Fibroblast of the aortic adventitia (primary cell): ENCODE measurements around the gene PPP1R3F. TPM values are rescaled to one million over a fixed set of nuclear protein-coding genes. Genes with fewer than 3 reads are reported as not detected.

Experiments used
- DNase-seq: peaks from one replicate; pipeline ENCODE4 v3.0.0-alpha.2; 2010; ENCODE audit warnings: low read depth
- H3K4me3 ChIP-seq: 2 replicates; pipeline ENCODE4 v1.5.1; 2011; ENCODE audit warnings: low read depth, mild to moderate bottlenecking, control low read depth, low read length, moderate library complexity
- total RNA-seq: library from RNA; depleted of rRNA; stranded (reverse); fragments of >200 nt; gene quantifications from 2 replicates; pipeline ENCODE4 v1.2.3, GENCODE V29; 2012; ENCODE audit warnings: low replicate concordance
- TF ChIP-seq, protein P1 (sequence below): IDR thresholded peaks from 2 replicates; pipeline ENCODE4 v1.5.1; 2011; ENCODE audit warnings: mild to moderate bottlenecking, low read length, control low read depth, inconsistent platforms; ENCODE audit not compliant: insufficient read depth

PPP1R3F gene, protein sequence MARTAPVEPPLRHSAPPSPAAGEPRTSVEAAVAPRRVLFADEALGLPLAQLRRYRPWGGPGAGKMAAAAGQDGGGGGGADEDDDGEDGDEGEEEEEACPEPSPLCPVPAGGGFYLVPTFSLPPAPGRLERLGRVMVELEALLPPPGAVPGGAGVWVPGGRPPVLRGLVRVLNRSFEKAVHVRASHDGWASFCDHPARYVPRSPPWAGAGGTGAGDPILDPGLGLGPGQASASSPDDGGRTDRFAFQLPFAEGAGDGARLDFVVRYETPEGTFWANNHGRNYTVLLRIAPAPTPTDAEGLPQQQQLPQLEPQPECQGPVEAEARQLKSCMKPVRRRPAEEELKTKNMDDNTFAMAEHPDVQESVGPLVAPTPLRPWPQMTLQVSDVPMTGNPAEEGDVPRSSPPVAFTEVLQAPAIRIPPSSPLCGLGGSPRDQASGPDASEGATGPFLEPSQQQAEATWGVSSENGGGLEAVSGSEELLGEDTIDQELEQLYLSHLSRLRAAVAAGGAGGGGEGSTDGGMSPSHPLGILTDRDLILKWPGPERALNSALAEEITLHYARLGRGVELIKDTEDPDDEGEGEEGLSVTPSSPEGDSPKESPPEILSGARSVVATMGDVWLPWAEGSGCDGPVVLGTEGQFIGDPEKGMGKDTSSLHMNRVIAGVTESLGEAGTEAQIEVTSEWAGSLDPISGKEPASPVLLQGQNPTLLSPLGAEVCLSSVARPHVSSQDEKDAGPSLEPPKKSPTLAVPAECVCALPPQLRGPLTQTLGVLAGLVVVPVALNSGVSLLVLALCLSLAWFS
- 4.2 and 6.9 TPM in 2 replicates for total RNA-seq

DNA sequence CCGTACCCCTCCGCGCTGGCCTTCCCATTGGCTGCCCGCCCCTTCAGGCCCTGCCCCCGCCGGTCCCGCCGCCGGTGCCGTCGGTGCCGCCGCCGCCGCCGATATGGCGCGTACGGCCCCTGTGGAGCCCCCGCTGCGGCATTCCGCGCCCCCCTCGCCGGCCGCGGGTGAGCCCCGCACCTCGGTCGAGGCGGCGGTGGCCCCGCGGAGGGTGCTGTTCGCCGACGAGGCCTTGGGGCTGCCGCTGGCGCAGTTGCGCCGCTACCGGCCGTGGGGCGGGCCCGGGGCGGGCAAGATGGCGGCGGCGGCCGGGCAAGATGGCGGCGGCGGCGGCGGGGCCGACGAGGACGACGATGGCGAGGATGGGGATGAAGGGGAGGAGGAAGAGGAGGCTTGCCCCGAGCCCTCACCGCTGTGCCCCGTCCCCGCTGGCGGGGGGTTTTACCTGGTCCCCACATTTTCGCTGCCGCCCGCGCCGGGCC, at the start of gene PPP1R3F:
TSS of gene PPP1R3F (plus strand) at position 27 of the 482 bp plus-strand sequence. CDS start at position 104, 77 bp downstream.
- H3K4me3 ChIP-seq: peak within 1 kb of the TSS; percentile 79
- TF ChIP-seq, protein P1, sequence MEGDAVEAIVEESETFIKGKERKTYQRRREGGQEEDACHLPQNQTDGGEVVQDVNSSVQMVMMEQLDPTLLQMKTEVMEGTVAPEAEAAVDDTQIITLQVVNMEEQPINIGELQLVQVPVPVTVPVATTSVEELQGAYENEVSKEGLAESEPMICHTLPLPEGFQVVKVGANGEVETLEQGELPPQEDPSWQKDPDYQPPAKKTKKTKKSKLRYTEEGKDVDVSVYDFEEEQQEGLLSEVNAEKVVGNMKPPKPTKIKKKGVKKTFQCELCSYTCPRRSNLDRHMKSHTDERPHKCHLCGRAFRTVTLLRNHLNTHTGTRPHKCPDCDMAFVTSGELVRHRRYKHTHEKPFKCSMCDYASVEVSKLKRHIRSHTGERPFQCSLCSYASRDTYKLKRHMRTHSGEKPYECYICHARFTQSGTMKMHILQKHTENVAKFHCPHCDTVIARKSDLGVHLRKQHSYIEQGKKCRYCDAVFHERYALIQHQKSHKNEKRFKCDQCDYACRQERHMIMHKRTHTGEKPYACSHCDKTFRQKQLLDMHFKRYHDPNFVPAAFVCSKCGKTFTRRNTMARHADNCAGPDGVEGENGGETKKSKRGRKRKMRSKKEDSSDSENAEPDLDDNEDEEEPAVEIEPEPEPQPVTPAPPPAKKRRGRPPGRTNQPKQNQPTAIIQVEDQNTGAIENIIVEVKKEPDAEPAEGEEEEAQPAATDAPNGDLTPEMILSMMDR: no peak
- no peak for DNase-seq

DNA sequence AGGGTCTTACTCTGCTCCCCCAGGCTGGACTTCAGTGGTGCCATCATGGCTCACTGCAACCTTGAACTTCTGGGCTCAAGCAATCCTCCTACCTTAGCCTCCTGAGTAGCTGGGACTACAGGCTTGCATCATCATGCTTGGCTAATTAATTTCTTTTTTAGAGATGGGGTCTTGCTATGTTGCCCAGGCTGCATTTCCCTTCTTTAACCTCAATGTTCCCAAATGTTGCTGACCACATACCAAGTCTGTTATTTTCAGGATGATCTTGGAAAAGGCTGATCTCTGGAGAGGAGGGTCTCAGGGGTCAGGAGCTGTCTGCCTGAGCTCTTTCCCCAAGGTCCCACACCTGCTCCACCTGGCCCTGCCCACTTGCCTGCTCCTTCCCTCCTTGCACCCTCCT, 49.5 kb upstream of the PPP1R3F start:
- H3K4me3 ChIP-seq: no peak overlapping the region
- no peak for DNase-seq
- TF ChIP-seq, protein P1: no peak

DNA sequence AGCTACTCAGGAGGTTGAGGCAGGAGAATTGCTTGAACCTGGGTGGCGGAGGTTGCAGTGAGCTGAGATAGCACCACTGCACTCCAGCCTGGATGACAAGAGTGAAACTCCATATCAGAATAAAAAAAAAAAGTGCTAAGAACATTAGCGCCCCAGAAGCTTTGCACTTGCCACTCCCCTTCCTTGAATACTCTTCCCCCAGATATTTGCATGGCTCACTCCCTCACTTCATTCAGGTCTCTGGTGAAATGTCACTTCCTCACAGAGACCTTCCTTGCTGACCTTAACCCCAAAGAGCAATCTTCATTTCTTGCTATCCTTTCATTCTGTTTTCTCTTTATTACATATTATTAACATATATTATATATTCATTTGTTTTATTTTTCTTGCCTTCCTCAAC, 47.7 kb upstream of the PPP1R3F start:
- TF ChIP-seq, protein P1: no peak
- no peak overlapping the region for H3K4me3 ChIP-seq

DNA sequence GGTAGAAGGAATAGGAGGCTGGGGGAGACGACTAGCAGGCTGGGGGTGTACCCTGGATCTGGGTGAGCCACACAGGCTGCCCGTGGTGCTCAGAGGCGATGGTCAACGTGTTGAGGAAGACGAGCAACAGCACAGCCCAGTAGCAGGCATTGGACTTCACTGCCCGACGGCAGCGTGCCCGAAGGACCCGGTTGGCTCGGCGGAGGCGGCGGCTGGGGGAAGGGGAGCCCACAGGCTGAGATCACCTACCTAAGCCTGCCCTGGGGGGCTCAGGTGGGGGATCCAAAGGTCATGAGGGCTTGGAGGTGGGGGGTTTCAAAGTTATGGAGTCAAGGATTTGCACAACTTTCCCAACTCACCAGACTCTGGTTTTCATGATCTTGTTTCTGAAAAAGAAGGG, 43.7 kb upstream of the PPP1R3F start:
- no peak for DNase-seq
- TF ChIP-seq, protein P1: no peak

More for the DNA sequence above, 47.7 kb upstream of the PPP1R3F start:
- no peak for DNase-seq

DNA sequence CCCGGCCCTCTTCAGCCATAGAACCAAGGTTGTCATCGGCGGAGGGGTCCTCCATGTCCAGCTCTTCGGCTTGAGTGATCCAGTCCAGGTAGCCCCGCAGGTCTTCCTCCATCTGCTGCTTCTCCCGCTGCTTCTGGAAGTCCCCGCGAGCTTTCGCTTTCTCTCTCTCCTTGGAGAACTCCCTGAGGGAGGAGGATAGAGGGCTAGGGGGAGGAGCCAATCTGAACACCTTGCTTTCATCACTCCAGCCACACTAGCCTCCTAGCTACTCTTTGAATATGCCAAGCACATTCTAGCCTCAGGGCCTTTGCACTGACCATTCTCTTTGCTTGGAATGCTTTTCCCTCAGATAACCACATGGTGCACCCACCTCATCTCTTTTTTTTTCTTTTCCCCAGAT, 42.6 kb upstream of the PPP1R3F start:
- no peak overlapping the region for H3K4me3 ChIP-seq

More for the DNA sequence above, 43.7 kb upstream of the PPP1R3F start:
- H3K4me3 ChIP-seq: no peak overlapping the region

DNA sequence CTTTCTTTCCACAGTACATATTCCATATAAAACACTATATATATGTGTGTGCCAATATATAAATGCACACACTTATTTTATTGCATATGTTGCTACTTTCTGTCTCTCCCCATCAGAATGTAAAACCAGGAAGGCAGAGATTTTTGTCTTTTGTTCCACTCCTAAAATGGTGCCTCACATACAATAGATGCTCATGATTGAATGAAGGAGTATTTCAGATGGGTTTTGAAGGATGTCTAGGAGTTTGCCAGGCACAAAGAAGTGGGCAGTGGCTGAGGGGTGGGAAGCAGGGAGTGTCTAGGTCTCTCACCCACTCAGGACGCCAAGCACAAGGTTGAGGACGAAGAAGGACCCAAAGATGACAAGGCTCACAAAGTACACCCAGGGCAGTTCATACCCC, 41.9 kb upstream of the PPP1R3F start:
- TF ChIP-seq, protein P1: no peak
- DNase-seq: no peak
- H3K4me3 ChIP-seq: no peak overlapping the region

More for the DNA sequence above, 42.6 kb upstream of the PPP1R3F start:
- no peak for DNase-seq
- TF ChIP-seq, protein P1: no peak
